Lower leg skin (tissue), 4 donors: ENCODE data around the gene GOLPH3. TPM values are rescaled to one million over a fixed set of nuclear protein-coding genes. Genes with fewer than 3 reads are reported as not detected.

Experiments
- DNase-seq, 2 donors: peaks; one replicate each; pipeline ENCODE4 v3.0.0-alpha.2; 2019; ENCODE audit warnings: low spot score in 2 of 2
- H3K4me3 ChIP-seq: fragments of 200-600 bp; sonication (generic); 2 replicates; pipeline ENCODE4 v1.5.1; 2017; ENCODE audit warnings: mild to moderate bottlenecking, low read depth; ENCODE audit not compliant: poor library complexity, severe bottlenecking
- CTCF ChIP-seq, 3 donors: fragments of 450-650 bp; IDR thresholded peaks; one replicate each; pipeline ENCODE4 v1.5.1; 2016; ENCODE audit warnings: antibody characterized with exemption in 3 of 3, mild to moderate bottlenecking in 3 of 3, moderate library complexity in 2 of 3
- POLR2A ChIP-seq, 2 donors: fragments of 450-650 bp; IDR thresholded peaks; one replicate each; pipeline ENCODE4 v1.6.1; 2016 to 2017; ENCODE audit warnings: antibody characterized with exemption in 2 of 2, mild to moderate bottlenecking in 1 of 2, moderate library complexity in 1 of 2
- WGBS, 2 donors: methylation state at CpG; one replicate each; pipeline ENCODE4 v1.1.5; 2018; 5-methylcytosine and 5-hydroxymethylcytosine counted together
- intact Hi-C: fragments of 100-400 bp; cut with DNase I; formaldehyde crosslinking; loops from one replicate; pipeline ENCODE4 v1.15.0; 2023; ENCODE audit warnings: low total_unique reads
- total RNA-seq, 4 donors: library from RNA; depleted of rRNA; stranded (reverse); fragments of >200 nt; gene quantifications; one replicate each; pipeline ENCODE4 v1.1.0, GENCODE V29; 2016

The GOLPH3 gene
- total RNA-seq, 4 donors from 2014 or later: 57.9 to 121 (median 66.2) TPM

- TF ChIP-seq POLR2A (IDR thresholded peaks at IDR 0.05) (no peak), CTCF (IDR thresholded peaks at IDR 0.05) (no peak)
- no peak for DNase-seq
- WGBS, 2 donors: 73 to 77% methylated on average over 3 of the region's 3 CpGs
- no peak overlapping the region for H3K4me3 ChIP-seq
- intact Hi-C loops: no loop called here
Observed at GRCh38 chr5:32165597-32165996, 8.5 kb downstream of the GOLPH3 start.

- H3K4me3 ChIP-seq: no peak overlapping the region
- intact Hi-C loops: no loop called here
- DNase-seq: no peak
- WGBS, 2 donors: 40 to 43% methylated on average over 2 of the region's 2 CpGs
- TF ChIP-seq CTCF (IDR thresholded peaks at IDR 0.05) (no peak), POLR2A (IDR thresholded peaks at IDR 0.05) (no peak)
Observed at GRCh38 chr5:32163785-32164184, 10.3 kb downstream of the GOLPH3 start.

GRCh38 chr5:32163053-32163452 lies 11.1 kb downstream of the GOLPH3 start:
- TF ChIP-seq CTCF (IDR thresholded peaks at IDR 0.05) (no peak), POLR2A (IDR thresholded peaks at IDR 0.05) (no peak)
- 92 to 95% methylated on average over 5 of the region's 5 CpGs for WGBS, 2 donors
- no peak for DNase-seq
- H3K4me3 ChIP-seq: no peak overlapping the region
- intact Hi-C loops: no loop called here

GRCh38 chr5:32160228-32160627 lies 13.9 kb downstream of the GOLPH3 start:
- no peak overlapping the region for H3K4me3 ChIP-seq
- intact Hi-C loops: no loop called here
- 83 to 92% methylated on average over 1 of the region's 1 CpG for WGBS, 2 donors
- TF ChIP-seq POLR2A (IDR thresholded peaks at IDR 0.05) (no peak), CTCF (IDR thresholded peaks at IDR 0.05) (no peak)
- no peak for DNase-seq

- WGBS, 2 donors: 66 to 76% methylated on average over 2 of the region's 2 CpGs
- H3K4me3 ChIP-seq: no peak overlapping the region
- intact Hi-C loops: no loop called here
- TF ChIP-seq POLR2A (IDR thresholded peaks at IDR 0.05) (no peak), CTCF (IDR thresholded peaks at IDR 0.05) (no peak)
- DNase-seq: no peak
Observed at GRCh38 chr5:32159328-32160072, 14.6 kb downstream of the GOLPH3 start.

GRCh38 chr5:32158679-32158975 lies 15.5 kb downstream of the GOLPH3 start:
- intact Hi-C loops: no loop called here
- TF ChIP-seq CTCF (IDR thresholded peaks at IDR 0.05) (no peak), POLR2A (IDR thresholded peaks at IDR 0.05) (no peak)
- no peak for DNase-seq
- no peak overlapping the region for H3K4me3 ChIP-seq
- 82 to 85% methylated on average over 2 of the region's 2 CpGs for WGBS, 2 donors
